Measurements from ENCODE around the gene NFKB1.

The NFKB1 gene

DNA sequence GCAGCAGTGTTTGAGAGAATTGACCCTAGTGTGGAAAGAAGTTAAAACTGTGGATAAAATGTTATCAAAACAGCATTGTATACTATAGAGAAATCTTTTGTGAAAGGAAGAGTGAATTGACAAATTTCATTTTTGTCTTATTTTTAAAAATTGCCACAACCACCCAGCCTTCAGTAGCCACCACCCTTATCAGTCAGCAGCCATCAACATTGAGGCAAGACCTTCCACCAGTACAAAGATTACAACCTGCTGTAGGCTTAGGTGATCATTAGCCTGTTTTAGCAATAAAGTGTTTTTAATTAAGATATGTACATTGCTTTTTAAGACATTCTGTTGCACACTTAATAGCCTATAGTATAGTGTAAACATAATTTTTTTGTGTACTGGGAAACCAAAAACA is 91.1 kb downstream of the NFKB1 start:
- TF ChIP-seq, protein P1, sequence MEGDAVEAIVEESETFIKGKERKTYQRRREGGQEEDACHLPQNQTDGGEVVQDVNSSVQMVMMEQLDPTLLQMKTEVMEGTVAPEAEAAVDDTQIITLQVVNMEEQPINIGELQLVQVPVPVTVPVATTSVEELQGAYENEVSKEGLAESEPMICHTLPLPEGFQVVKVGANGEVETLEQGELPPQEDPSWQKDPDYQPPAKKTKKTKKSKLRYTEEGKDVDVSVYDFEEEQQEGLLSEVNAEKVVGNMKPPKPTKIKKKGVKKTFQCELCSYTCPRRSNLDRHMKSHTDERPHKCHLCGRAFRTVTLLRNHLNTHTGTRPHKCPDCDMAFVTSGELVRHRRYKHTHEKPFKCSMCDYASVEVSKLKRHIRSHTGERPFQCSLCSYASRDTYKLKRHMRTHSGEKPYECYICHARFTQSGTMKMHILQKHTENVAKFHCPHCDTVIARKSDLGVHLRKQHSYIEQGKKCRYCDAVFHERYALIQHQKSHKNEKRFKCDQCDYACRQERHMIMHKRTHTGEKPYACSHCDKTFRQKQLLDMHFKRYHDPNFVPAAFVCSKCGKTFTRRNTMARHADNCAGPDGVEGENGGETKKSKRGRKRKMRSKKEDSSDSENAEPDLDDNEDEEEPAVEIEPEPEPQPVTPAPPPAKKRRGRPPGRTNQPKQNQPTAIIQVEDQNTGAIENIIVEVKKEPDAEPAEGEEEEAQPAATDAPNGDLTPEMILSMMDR (IDR thresholded peaks at IDR 0.05; ENCODE audit: borderline replicate concordance, control extremely low read depth, extremely low read depth, insufficient read depth, missing control alignments): no peak
- DNase-seq (ENCODE audit: low spot score): no peak
- in situ Hi-C loops (cut with MboI; ENCODE audit: low sequenced_read_pairs, unreplicated experiment): no loop called here

DNA sequence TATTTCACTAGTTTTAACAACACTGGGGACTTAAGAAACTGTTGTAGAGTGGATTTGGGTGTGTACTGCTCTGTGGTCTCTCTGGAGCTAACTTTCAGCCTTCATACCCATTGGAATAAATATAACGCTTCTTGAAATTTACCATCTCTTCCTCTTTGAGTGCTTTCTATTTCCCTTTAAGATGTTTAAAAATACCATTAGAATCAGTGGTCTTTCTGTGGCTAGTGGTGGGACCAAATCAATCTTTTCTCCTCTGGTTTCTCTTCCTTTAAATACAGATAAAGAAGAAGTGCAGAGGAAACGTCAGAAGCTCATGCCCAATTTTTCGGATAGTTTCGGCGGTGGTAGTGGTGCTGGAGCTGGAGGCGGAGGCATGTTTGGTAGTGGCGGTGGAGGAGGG is 92.0 kb downstream of the NFKB1 start:
- no peak for DNase-seq (ENCODE audit: low spot score)
- in situ Hi-C loops (cut with MboI; ENCODE audit: low sequenced_read_pairs, unreplicated experiment): no loop called here
- TF ChIP-seq, protein P1 (IDR thresholded peaks at IDR 0.05; ENCODE audit: borderline replicate concordance, control extremely low read depth, extremely low read depth, insufficient read depth, missing control alignments): no peak

DNA sequence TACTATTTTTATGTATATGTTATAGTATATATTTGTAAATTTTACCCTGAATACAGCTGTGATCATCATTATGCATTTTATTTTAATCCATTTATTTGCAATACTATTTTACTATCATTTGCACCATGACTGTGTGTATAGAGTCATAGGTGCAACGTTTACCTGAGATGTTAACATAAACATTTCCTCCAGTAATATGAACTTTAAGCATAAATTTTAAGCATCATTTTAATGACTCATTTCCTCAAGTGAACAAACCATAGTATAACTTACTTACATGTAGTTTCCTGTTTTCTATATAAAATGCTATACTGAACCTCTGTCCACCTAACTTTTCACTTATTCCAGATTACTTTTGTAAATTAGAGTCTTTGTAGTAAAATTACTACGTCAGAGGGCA is 92.8 kb downstream of the NFKB1 start:
- TF ChIP-seq, protein P1 (IDR thresholded peaks at IDR 0.05; ENCODE audit: borderline replicate concordance, control extremely low read depth, extremely low read depth, insufficient read depth, missing control alignments): no peak
- in situ Hi-C loops (cut with MboI; ENCODE audit: low sequenced_read_pairs, unreplicated experiment): no loop called here

DNA sequence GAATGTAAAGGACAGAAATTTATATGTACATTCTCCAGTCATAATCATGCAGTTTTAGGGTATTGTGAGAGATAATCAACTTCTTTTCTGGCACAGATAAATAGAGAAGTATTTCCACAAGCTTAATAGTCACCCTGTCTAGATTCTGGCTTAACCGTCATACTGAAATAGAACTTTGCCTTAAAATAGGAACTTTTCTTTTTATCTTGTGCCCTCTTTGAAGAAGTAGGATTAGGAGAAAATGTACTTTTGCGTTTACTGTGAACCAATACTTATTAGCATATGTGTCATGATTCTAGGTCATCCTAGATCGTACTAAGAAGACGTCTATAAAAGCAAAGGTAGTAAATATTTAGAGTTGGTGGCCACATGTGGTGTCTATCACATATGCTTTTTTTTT is 95.4 kb downstream of the NFKB1 start:
- TF ChIP-seq, protein P1 (IDR thresholded peaks at IDR 0.05; ENCODE audit: borderline replicate concordance, control extremely low read depth, extremely low read depth, insufficient read depth, missing control alignments): no peak
- DNase-seq (ENCODE audit: low spot score): no peak
- in situ Hi-C loops (cut with MboI; ENCODE audit: low sequenced_read_pairs, unreplicated experiment): no loop called here

More for the DNA sequence above, 92.8 kb downstream of the NFKB1 start:
- no peak for DNase-seq (ENCODE audit: low spot score)

DNA sequence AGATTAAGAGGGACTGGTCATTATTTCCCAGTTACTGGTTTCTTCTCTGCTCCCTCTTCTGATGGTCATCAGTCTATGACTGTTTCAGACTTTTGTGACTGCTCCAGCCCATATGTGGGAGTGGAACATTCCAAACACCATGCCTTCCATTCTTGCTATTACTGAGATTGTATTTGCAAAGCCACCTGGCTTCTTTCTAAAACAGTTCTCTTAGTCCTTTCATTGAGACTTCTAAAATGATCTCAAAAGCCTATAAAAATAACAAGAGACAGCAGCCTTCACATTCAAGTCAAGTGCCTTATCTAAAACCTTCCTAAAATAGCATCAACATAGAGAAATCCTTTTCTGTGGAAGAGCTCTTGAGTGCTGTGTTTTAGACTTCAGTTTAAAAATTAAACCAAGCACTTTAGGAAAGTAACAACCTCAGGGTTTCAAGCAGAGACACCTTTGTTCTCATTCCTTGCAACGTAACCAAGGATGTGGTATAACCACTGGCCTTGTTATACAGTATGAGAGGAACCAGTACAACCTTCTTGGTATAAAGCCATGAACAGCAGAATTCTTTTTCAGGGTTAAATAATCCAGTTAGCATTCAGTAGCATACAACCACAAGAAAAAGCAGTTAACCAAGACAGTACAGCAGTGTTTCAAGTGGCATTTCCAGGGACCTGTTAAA is 97.1 kb downstream of the NFKB1 start:
- TF ChIP-seq, protein P1 (IDR thresholded peaks at IDR 0.05; ENCODE audit: borderline replicate concordance, control extremely low read depth, extremely low read depth, insufficient read depth, missing control alignments): no peak
- no peak for DNase-seq (ENCODE audit: low spot score)
- in situ Hi-C loops (cut with MboI; ENCODE audit: low sequenced_read_pairs, unreplicated experiment): no loop called here

DNA sequence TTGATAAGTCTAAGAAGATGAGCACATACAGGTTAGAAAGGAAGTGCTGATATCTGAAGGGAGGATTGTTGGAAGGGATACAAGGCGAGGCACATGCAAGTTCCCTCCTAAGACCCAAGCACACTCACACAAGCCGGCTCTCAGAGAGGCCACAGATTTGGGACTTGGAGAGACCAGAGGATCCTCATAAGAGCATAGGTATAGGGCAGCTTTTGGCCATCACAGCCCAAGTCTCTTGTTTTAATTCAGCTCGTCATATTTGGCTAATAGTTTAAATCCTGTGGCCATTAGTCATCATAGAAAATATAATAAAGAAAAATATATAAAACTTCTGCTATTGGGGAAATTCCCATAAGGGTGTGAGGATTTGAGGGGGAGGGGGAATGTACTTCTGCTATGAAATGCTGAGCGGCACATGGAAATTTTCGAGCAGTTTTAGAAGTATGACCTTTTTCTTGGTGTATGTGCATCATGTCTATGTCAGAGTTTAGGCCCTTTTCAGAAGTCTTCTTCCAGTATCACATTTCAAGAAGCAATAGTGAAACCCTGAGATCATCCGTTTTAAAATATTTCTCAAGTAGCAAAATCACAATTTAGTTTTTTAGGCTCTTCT is 97.7 kb downstream of the NFKB1 start:
- in situ Hi-C loops (cut with MboI; ENCODE audit: low sequenced_read_pairs, unreplicated experiment): no loop called here
- peak; percentile 58 for DNase-seq (ENCODE audit: low spot score)
- TF ChIP-seq, protein P1 (IDR thresholded peaks at IDR 0.05; ENCODE audit: borderline replicate concordance, control extremely low read depth, extremely low read depth, insufficient read depth, missing control alignments): no peak

Measured in GM13976 (cell line).